NCI-H146 treated with DMSO at 0.1 percent for 48 hours (cell line): Measurements from ENCODE around the gene EFTUD2.

ENCODE experiments used
- DNase-seq: peaks from one replicate; lab custom pipeline; 2025; ENCODE audit not compliant: unreplicated experiment; lab: John Stamatoyannopoulos, UW

The EFTUD2 gene

DNA sequence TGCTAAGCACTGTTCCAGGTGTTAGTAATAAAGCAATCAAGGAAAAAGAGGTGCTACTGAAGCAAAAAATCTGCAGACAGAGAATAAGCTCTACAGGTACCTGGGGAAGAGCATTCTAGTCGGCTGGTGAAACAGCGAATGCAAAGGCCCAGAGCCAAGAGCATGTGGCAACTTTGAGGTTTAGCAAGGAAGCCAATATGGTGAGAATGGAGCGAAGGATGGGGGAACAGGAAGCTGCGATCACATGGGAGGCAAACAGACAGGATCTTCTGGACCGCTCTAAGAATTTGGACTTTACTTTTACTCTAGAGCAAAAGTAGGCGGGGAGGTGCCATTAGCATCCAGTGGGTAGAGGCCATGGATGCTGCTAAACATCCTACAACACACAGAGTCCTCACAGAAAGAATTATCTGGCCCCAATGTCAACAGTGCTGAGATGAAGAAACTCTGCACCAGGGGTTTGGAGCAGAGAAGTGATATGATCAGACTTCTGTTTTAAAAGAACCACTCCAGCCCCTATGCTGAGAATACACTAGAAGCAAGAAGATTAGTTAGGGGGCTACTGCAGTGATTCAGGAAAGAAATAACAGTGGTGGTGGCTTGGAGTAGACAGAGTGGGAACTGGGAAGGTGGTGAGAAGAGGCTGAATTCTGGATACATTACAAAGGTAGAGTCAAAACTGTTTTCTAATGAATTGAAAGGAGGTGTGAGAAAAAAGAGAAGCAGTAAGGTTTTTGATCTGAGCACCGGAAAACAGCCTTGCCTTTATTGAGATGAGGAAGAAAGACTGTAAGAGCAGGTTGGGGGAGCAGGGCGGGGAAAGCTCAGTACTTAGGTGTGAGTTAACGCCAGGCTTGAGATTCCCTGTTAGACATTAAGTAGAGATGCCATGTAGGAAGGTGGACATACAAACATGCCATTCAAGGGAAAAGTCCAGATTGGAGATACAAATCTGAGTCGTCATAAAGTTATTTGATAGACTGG is 11.0 kb downstream of the EFTUD2 start:
- DNase-seq, result no peak

DNA sequence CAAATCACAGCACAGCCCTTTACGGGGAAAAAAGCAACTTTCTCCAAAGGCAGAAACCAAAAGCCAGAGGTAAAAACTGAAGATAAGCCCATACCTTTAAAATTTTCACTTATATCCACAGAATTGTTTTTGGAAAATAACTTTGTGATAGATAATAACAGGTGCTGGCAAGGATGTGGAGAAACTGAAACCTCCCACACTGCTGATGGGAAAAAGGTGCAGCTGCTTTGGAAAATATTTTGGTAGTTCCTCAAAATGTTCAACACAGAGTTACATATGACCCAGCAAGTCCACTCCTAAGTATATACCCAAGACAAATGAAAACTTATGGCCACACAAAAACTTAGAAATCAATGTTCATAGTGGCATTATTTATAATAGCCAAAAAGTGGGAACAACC is 12.2 kb downstream of the EFTUD2 start:
- no peak for DNase-seq

DNA sequence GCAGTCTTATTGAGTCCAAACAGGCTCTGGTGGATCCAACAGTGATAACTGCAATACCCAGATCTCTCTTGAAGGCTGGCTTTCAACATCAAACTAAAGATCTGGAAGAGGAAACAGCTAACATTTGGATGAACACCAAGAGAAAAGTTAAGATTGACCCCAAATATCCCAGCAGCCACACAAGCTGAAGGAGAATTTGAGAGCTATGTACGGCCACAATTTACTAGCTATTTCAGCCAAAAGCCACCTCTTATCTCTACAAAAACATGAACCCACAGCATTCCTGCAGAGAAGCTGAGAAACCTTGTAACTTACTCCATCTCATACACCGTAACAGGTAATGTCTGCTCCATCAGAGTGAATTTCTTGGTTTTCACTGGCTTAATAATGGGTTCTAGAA is 14.3 kb downstream of the EFTUD2 start:
- no peak for DNase-seq

DNA sequence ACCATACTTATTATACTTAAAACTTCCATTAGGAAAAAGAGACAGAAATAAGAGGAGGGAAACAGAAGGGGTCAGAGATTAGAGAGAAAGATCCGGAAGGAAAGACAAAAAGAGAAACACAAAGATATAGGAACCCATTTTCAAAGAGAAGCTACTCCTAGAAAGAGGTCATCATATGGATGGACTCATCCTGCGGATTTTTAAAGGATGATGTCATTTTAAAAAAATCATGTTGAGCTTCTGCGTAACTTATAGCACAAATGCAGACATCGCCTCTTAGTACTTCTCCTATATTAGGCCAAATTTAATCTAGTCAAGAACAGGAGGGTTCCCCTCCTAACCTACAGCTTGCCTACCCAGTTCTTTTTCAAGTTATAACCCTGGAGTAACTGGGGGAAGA is 18.1 kb downstream of the EFTUD2 start:
- DNase-seq, result no peak

DNA sequence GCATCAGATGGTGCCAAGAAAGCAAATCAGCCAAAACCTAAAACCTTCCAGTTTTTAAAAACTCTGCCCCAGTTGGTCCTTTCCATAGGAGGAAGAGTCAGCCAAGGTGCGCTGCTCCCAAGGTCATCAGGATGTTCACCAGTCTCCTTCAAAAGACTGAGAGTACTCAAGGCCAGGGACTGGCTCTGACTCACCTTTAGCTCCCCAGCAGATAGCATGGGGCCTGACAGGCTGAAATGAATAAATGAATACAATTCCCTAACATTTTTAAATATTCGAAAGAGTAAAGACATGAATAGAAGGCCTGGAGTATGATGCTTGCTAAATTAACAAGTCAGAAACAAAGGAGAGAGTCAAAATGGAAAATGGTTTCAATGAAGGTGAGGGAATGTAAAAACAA is 19.2 kb downstream of the EFTUD2 start:
- no peak for DNase-seq

DNA sequence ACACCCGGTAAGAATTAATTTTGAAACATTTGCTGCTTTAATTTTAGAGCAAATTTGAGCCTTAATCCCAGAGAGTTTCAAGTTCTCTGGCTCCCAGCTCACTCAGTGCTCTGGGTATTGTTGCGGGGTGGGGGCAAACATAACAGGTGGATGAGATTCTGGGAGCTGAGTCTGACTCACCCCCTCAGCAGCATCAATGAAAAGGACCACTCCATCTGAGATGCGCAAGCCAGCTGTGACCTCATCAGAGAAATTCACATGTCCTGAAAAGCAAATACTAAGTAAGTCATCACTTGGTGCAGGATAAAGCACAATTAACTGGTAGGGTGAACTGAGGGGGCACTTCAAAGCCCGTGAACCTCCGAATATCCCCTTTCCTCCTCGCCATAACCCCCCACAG is 19.9 kb downstream of the EFTUD2 start:
- no peak for DNase-seq

DNA sequence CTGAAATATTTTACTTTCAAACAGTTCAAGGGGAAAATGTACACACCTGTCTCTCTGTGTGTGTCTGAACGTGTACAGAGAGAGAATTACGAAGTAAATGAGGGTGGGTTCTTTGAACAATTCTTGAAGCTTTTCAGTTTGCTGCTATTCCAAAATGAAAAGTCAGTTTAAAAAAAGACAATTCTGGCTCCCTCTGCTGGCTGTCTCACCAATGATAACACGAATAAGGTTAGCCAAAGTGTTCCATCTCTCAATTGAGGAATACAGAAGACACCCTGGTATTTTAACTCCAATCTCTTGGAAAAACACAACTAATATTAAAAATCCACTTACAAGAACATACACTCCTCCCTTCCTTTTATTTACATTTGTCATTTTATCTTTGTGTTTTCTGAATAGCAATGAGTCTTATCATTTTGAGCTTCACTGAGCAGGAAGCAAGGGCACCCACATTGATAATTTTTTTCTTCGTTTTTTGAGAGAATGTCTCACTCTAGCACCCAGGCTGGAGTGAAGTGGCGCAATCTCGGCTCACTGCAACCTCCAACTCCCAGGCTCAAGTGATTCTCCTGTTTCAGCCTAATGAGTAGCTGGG is 20.5 kb downstream of the EFTUD2 start:
- DNase-seq, result peak; percentile 25

DNA sequence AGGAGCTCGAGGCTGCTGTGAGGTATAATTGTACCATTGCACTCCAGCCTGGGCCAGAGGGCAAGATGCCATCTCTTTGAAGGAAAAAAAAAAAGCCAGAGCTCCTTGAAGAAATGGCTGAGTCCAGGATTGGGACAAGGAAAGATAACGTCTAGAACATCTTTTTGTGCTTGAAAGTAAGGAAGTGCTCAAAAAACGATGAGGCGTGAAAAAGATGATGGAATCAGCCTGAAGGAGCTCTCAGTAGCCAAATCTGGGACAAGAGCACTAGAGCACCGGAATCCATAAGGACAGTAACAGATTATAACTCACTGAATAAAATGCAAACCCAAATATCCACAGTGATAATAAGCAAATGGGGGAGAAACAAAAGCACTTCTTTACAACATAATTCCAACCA is 22.1 kb downstream of the EFTUD2 start:
- no peak for DNase-seq

DNA sequence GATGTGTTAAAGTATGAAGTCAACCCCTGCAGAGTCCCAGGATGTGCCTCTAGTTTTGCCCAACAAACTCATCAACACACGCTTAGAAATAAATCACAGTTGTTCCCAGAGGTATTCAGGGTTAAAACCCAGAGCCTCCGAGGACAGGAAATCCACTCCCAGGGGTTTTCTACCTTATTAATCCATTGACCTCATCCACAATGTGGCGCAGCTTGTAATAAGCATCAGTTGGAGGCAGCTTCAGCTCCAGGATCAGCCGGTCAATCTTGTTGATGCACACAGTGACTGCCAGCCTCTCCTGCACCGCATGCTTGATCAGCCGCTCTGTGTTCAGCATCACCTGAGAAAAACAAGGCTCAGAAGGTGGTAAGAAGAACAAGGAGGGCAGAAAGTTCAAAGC is 23.5 kb downstream of the EFTUD2 start:
- DNase-seq, result no peak

DNA sequence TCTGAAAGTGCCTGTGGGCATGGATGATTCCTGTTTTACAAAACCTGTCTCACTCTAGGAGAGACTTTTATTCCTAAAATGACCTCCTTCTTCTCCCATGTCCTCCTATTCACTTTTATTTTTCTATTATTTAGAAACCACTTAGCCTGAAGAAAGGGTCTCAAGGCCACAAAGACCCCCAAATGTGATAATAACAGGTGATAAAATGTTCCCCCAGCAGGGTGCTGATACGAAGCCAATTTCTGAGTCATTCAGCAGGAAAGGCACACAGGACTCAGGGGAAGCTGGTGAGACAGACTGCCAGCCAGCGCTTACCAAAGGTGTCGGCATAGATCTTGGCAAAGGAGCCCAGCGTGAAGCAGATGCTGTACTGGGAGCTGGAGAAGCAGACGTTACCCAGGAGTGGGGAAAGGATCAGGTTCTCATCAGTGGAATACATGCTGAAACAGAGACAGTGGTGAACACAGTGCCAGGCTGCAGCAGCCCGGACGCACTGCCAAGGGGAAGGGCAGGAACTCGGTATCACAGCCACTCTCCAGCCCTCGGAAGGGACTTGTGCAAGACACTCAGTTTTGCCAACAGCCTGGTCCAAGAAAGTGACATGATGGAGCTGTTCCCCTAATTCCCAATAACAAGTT is 27.0 kb downstream of the EFTUD2 start:
- peak; percentile 96 for DNase-seq

DNA sequence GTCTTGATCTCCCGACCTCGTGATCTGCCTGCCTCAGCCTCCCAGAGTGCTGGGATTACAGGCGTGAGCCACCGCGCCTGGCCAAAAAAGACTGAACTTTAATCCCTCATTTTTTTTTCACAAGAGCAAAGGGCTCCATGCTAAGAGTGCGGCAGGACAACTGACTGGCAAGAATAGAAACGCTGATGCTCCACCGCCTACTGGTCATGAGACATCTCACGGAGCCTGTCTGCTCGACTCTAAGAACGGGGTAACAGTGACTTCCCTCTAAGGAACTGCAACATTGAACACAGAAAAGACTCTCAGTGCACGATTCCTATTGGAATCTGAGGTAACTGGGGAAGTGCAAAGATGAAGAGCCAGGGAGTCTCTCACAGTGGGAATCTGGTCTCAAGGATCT is 27.7 kb downstream of the EFTUD2 start:
- no peak for DNase-seq

DNA sequence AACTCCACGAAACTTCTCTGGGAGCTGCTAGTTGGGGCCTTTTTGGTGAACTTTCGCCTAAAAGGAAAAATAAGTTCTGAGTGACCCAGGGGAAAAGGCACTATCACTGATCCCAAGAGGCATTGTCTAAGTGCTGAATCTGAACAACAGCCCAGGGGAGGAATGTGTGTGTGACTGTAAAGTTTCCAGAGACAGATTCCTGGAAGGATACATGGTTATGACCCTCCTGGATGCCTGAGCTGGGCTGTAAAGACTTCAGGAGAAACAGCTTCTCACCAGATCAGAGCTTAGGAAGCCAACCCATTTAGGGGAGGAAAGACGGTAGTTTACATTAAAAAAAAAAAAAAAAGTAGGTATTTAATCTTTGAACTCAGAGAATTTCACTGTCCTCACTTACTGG is 31.4 kb downstream of the EFTUD2 start:
- no peak for DNase-seq

DNA sequence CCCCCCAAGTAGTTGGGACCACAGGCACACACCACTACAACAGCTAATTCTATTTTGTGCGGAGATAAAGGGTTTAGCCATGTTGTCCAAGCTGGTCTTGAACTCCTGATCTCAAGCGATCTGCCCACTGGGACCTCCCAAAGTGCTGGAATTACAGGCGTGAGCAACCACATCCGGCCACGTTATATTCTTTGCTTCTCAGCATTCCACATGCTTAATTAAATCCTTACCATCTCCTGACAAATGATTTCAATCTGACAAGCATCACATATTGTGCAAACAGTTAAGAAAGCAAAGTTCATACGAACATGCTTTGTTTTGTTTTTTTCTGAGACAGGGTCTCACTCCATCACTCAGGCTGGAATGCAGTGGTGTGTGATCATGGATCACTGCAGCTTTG is 33.3 kb downstream of the EFTUD2 start:
- DNase-seq, result no peak

DNA sequence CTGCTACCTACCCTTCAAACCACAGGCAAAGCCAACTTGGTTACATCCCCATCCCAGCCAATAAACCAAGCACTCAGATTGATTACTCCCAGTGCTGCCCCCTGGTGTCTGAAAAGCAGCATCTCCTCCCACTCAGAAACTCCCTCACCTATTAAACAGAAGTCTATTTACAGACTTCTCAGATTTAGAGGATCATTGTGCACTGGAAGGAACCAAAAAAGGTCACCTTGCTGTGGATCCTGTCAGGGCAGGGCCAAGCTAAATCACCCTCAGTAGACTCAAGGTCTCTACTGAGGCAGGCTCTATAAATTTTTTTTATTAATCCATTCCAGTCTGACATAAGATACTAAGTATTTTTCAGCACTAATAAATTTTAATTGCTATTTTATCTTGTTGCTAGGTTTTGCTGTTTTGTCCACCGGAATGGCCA is 34.0 kb downstream of the EFTUD2 start:
- DNase-seq, result peak; percentile 35

DNA sequence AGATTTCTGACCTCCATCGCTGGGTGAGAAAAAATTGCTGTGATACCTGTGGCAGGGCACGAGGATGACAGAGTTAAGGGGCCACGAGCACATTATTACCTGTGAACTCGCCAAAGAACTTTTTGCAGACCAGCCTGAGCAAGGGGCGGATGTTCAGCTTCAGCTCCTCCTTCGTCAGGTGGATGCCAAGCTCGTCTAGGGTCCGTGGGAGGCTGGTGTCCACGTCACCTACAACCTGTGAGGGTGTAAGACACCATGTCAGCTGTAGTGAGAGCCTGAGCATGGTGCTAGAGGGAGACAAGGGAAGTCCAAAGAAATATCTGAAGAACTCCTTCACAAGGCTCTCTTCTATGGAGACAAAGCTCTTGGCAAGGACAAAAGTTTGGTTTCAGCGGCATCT is 34.4 kb downstream of the EFTUD2 start:
- no peak for DNase-seq

DNA sequence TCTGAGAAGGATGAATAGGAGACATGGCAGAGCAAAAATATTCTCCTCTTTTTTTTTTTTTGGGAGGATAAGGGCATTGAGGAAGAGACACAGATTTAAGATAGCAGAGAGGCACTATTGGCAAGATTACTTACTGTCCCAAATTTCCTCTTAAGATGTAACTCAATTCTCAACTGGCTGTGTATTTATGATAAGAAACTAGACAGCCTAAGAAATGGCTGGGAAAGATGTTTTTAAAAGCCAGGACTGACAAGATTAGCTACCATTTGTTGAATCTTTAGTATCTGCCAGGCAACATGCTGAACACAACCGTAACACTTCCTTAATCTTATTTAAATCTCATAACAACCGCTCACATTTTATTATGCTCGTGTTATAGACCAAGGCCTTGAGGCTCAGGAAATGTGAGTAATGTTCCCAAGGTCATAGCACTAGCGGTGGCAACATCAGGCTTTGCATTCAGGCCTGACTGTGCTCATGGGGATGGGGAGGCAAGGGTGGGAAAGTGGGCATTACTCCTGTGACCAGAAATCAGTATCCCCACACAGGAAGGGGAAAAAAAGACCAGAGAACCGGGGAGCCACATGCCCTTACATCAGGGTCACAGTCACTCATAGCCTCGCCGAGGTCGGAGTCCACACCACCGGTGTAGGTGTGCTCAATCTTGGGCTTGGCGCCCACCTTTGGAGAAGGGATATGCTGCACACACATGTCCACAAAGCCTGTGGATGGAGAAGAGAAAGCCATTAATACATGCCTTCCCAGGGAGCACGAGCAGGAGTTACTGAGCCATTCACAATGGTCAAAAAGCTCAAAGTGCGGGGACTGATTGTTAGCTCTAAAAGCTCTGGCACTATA is 36.0 kb downstream of the EFTUD2 start:
- no peak for DNase-seq

DNA sequence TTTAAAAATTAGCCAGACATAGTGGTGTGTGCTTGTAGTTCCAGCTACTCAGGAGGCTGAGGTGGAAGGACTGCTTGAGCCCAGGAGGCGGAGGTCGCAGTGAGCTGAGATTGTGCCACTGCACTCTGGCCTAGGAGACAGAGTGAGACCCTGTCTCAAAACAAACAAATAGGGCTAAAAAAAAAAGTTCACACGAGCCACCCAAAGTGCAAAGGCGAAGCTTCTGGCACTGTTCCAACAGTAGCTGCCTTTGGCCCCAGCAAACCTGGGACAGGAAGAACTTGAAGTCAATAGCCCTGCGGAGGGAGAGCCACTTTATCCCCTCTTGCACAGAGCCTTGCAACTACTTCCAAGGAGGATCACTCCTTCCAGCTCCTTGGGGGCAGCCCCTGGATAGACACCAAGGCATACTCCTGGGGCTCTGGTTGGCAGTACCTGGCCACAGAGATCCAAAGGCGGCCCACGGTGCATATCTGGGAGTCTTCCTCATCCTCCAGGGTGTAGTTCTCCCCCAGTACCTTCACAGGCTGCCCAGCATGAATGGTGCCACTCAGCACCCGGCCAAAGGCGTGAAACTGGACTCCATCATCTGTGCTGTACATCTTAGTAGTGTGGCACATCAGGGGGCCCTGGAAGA is 36.8 kb downstream of the EFTUD2 start:
- no peak for DNase-seq

DNA sequence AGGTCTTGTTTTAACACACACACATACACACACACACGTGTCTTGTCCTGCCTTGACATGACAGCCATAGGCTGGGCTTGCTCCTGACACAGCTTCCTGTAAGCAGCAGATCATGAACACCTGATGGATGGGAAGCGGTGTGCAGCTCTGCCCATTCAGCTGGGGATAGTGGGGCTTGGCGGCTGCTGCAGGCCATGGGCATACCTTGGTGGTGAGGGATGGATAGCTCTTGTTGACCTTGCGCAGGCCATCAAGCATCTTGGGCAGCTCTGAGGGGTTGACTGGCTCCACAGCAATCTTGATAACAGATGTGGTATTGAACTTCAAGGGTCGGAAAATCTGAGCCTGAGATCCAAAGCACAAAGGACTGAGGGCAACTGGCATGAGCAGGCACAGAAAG is 39.5 kb downstream of the EFTUD2 start:
- DNase-seq, result no peak

DNA sequence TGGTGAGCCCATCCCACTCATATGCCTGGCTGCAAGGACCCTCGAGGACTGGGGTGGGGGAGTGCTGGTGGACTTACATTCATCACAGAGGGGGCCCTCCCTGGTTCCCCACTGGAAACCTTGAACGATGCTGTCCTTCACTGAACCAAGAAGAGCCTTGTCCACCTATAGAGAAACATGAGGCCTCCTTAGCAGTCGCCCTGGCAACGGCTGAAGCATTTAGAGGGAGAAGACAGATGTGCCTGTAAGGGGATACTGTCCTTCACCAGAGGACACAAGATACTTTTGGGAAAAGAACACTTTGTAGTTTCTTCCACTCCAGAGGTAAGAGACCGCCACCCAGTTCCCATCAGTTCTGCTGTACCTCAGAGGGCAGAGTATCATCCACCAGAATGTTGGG is 45.1 kb downstream of the EFTUD2 start:
- no peak for DNase-seq

DNA sequence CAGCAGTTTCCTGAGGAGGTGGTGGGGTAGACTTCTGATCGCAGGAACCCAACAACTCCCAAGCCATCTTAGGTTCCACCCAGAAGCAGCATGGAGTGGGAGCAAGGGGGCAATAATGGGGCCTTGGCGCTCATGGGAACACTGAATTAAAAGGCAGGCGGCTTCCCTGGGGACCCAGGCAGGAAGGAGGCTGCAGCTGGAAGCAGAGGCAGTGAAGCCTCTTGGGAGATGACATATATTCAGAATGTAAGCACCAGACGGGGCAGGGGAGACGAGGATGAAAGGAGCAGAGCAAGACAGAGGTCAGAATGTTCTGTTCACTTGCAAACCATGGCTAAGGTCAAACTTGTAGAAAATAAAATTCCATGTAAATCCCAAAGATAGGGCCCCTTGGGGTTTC is 48.6 kb downstream of the EFTUD2 start:
- no peak for DNase-seq

DNA sequence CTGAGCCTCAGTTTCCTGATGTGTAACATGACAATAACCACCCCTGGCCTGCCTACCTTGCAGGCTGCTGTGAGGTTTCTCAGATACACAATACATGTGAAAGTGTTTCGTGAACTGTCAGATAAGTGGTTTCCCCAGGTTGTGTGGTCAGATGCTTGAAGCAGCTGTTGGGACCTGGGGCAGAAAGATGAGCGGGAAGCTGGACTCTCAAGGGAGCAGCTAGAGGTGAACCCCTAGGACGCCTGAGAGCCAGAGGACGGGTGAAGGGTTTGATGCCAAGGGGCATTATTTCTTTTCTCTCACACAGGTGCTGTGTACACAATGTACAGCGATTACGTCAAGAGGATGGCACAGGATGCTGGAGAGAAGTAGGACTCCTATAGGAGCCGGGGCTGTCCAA is 49.2 kb downstream of the EFTUD2 start:
- DNase-seq, result no peak
